Retinal pigment epithelial cell (primary cell): ENCODE data around the gene LYSMD2.
A peak's percentile ranks its signal among the peaks of the same experiment; 100 is the strongest.

ENCODE experiments used
- DNase-seq: peaks from one replicate; pipeline ENCODE4 v3.0.0-alpha.2; 2010; ENCODE audit warnings: low read depth
- H3K4me3 ChIP-seq: 2 replicates; pipeline ENCODE4 v1.5.1; 2011; ENCODE audit warnings: mild to moderate bottlenecking, low read length, control low read depth, moderate library complexity
- CTCF ChIP-seq: conservative IDR thresholded peaks from 2 replicates; pipeline ENCODE4 v1.5.1; 2011; ENCODE audit warnings: low read depth, low read length, control low read depth, inconsistent platforms

LYSMD2 gene

GRCh38 chr15:51760805-51761204, 23.4 kb upstream of the LYSMD2 start:
- TF ChIP-seq CTCF = no peak
- H3K4me3 ChIP-seq = no peak overlapping the region
- no peak for DNase-seq

DNA sequence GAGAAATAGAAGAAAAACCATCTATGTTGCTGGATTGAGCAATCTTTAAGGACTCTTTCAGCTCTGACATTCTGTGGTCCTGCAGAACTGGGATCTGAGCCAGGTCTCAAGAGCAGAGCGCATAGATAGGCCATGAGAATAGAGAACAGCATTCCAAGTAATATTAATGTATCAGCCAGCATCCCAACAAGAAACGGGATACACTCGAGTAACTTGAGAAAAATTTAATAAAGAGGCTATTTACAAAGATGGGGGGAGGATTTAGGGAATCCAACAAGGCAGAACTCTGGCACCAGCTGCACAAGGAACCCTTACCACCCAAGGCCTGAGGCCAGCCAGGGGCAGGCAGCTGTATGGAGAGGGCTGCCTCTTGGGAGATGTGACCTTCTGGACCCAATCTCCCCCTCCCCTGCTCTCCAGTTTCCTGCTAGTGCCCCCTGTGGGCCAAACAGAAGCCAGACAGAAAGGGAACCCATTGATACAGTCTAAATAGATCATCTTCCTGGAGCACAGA, 22.2 kb upstream of the LYSMD2 start:
- no peak overlapping the region for H3K4me3 ChIP-seq
- peak; percentile 66 for DNase-seq
- TF ChIP-seq CTCF = peak; percentile 48

DNA sequence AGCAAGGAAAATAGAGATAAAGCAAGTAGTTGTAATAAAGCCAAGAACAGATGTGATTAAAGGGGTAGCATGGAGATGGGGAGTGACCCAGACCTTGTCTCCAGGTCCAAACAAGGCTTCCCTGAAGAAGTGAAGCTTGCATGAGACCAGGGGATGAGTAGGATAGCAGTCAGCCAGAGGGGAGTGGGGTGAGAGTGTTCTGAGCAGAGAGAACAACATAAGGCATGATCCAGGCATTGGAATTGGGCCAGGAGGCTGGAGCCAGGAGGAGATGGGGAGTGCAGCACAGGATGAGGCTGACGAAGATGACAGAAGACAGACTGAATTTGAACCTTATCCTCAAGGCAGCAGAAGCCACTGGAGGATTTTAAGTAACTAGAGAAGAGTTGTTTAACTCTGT, 21.2 kb upstream of the LYSMD2 start:
- H3K4me3 ChIP-seq = no peak overlapping the region
- TF ChIP-seq CTCF = no peak
- no peak for DNase-seq

DNA sequence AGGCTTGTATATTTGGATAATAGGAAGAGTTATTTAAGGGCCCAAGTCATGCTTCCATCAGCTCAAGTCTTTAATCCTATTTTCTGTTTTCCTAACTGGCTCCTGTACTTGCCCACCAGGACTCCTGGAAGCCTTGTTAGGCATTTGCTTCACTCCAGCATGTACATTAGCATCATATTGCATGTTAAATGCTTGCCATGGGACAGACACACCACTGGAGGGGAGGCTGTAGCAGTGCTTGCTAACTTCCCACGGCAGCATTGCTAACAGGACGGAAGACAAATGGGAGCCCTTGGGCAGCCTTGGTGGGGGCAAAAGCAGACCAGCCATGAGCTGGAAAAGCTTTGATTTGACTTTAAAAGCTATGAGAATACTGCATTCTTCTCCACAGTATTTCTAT, 20.0 kb upstream of the LYSMD2 start:
- no peak for TF ChIP-seq CTCF
- DNase-seq = no peak

DNA sequence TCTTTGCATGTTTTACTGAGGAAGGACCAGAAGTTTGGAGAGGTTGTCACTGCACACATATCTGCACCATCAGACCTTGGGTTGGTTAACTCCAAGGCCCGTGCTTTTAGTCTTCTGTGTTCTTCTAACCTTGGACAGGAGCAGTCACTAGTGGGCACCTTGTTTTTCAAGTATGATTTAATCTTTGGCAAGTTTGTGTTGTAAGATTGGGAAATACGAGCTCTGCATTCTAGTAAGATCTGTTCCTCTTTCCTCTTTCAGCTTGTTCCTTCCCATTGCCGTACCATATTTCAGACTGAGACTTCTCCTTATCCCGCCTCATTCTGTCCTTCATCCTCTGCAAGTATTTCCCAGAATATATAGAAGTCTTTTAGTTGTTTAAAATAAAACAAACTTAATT, 19.0 kb upstream of the LYSMD2 start:
- H3K4me3 ChIP-seq = no peak overlapping the region
- no peak for TF ChIP-seq CTCF
- DNase-seq = no peak

More for the DNA sequence above, 20.0 kb upstream of the LYSMD2 start:
- no peak overlapping the region for H3K4me3 ChIP-seq

DNA sequence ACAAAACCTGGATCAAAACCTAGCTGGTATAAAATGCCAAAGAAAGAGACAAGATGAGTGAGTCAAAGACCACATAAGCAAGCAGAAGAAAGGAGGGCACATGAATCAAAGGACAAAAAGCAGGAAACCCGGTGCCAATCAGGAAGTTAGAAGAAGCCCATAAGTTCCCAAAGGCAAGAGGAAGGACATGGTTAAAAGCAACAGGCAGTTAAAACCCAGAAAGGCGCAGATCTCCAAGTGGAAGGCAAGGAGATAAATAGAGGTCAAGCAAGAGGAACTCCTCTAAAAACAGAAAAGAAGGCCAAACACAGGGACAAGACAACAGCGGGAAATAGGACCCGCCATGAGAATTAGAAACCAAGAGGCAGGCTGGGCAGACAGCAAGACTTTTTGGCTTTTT, 18.3 kb upstream of the LYSMD2 start:
- TF ChIP-seq CTCF = no peak
- no peak for DNase-seq
- H3K4me3 ChIP-seq = no peak overlapping the region

DNA sequence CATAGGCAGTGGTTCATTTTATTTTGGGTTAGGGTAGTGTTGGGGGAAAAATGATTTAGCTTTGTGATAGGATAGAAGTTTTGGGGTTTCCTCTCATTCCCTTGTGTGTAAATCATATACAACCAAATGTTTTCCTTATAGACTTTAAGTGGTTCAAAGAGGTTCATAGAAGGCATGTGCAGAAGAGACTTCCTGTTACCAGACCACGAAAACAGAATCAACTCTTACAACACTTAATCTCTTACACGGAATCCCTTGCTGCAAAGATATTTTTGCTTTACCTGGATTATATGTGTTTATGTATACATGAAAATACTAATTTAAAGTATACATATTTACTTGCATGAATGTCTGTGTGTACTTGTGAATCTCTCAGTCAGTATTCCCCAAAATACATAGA, 16.8 kb upstream of the LYSMD2 start:
- no peak for TF ChIP-seq CTCF
- no peak overlapping the region for H3K4me3 ChIP-seq
- no peak for DNase-seq
